Measurements from ENCODE around the gene CHD2.

GRCh38 chr15:92943581-92943980 lies 43.5 kb downstream of the CHD2 start:
- no peak for TF ChIP-seq POLR2AphosphoS5 (IDR thresholded peaks at IDR 0.05; ENCODE audit: insufficient read depth in 1 of 2, low read depth in 1 of 2)
- no peak for TF ChIP-seq CTCF (IDR thresholded peaks at IDR 0.05)
- no peak for TF ChIP-seq POLR2A (IDR thresholded peaks at IDR 0.05)
